ENCODE data around the gene ULK2.

ULK2 gene

GRCh38 chr17:19800571-19800970, 67.2 kb downstream of the ULK2 start:
- H3K27ac Mint-ChIP-seq, result no peak overlapping the region

DNA sequence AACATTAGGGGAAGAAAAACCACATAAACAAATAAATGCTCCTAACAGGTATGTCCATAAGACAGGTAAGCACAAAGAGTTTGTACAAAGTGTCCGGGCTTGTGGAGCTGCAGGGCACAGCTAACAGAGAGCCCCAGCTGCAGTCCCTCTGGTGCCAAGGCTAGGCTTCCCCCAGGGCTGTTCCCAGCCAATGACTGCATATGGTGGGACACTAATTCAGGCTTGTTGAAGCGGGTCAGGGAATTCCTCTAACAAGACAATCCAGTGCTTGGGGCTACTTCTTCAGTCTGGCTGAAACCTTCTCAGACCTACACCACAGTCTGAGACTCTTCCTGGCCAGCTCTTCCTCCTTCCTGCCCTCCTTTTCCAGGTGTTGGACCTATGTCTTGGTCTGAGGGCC, 67.9 kb downstream of the ULK2 start:
- H3K4me3 Mint-ChIP-seq, result no peak overlapping the region
- H3K27me3 Mint-ChIP-seq, result no peaks in the 10 kb centered on the region
- peaks cover 13% of the 10 kb centered on the region for H3K9me3 Mint-ChIP-seq
- no peak for DNase-seq
- peaks cover 9% of the 10 kb centered on the region for H3K4me1 Mint-ChIP-seq
- peaks cover 39% of the 10 kb centered on the region for H3K36me3 Mint-ChIP-seq
- H3K27ac Mint-ChIP-seq, result no peak overlapping the region
- CTCF ChIA-PET, result interaction anchor here (1.5 kb wide), 1 partner anchor 35 kb away, joined by 4 read pairs; no protein-coding TSS in a partner anchor

More at GRCh38 chr17:19800571-19800970, 67.2 kb downstream of the ULK2 start:
- CTCF ChIA-PET, result interaction anchor here (1.5 kb wide), 1 partner anchor 36 kb away, joined by 4 read pairs; no protein-coding TSS in a partner anchor
- DNase-seq, result no peak
- Mint-ChIP-seq H3K4me3 (no peak overlapping the region), H3K27me3 (no peaks in the 10 kb centered on the region), H3K9me3 (peaks cover 13% of the 10 kb centered on the region), H3K36me3 (peaks cover 37% of the 10 kb centered on the region), H3K4me1 (peaks cover 16% of the 10 kb centered on the region)

- no peak for DNase-seq
- peaks cover 23% of the 10 kb centered on the region for H3K9me3 Mint-ChIP-seq
- H3K4me3 Mint-ChIP-seq, result no peak overlapping the region
- peaks cover 9% of the 10 kb centered on the region for H3K4me1 Mint-ChIP-seq
- H3K27me3 Mint-ChIP-seq, result no peaks in the 10 kb centered on the region
- CTCF ChIA-PET, result no interaction called here
- H3K36me3 Mint-ChIP-seq, result peaks cover 66% of the 10 kb centered on the region
- no peak overlapping the region for H3K27ac Mint-ChIP-seq
Measured at GRCh38 chr17:19796457-19796856, 71.3 kb downstream of the ULK2 start.

- H3K36me3 Mint-ChIP-seq, result peaks cover 75% of the 10 kb centered on the region
- DNase-seq, result no peak
- H3K27ac Mint-ChIP-seq, result no peak overlapping the region
- peaks cover 3% of the 10 kb centered on the region for H3K4me1 Mint-ChIP-seq
- H3K4me3 Mint-ChIP-seq, result no peak overlapping the region
- H3K9me3 Mint-ChIP-seq, result peaks cover 21% of the 10 kb centered on the region
- no peaks in the 10 kb centered on the region for H3K27me3 Mint-ChIP-seq
- CTCF ChIA-PET, result no interaction called here
Measured at GRCh38 chr17:19791918-19792550, 75.7 kb downstream of the ULK2 start.

DNA sequence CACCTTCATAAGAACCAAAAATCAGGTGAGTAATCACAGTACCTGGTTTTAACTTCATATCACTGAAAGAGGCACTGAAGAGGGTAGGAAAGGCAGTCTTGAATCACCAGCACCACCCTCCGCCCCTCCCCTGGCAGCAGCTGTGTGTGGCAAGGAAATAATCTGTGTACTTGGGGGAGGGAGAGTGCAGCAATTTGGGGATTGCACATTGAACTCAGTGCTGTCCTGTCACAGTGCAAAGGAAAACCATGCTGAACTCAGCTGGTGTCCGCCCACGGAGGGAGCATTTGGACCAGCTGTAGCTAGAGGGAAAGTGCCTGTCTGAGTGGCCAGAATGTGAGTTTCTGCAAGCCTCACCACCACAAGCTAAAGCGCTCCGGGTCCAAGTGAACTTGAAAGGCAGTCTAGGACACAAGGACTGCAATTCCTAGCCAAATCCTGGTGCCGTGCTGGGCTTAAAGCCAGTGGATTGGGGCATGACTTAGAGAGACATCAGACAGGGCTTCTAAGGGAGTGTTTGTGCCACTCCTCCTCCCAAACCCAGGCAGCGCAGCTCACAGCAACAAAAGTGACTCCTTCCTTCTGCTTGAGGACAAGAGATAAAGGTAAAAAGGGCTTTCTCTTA, 79.9 kb downstream of the ULK2 start:
- Mint-ChIP-seq H3K36me3 (peaks cover 40% of the 10 kb centered on the region), H3K27me3 (no peaks in the 10 kb centered on the region), H3K4me3 (no peak overlapping the region), H3K27ac (no peak overlapping the region), H3K4me1 (peaks cover 3% of the 10 kb centered on the region), H3K9me3 (no peaks in the 10 kb centered on the region)
- DNase-seq, result no peak
- CTCF ChIA-PET, result no interaction called here

- Mint-ChIP-seq H3K4me3 (no peak overlapping the region), H3K9me3 (no peaks in the 10 kb centered on the region), H3K27me3 (no peaks in the 10 kb centered on the region), H3K36me3 (peaks cover 39% of the 10 kb centered on the region), H3K4me1 (peaks cover 3% of the 10 kb centered on the region), H3K27ac (no peak overlapping the region)
- CTCF ChIA-PET, result interaction anchor here (0.7 kb wide), 1 partner anchor 52 kb away, joined by 3 read pairs; no protein-coding TSS in a partner anchor
- no peak for DNase-seq
Measured at GRCh38 chr17:19785854-19786253, 81.9 kb downstream of the ULK2 start.

DNA sequence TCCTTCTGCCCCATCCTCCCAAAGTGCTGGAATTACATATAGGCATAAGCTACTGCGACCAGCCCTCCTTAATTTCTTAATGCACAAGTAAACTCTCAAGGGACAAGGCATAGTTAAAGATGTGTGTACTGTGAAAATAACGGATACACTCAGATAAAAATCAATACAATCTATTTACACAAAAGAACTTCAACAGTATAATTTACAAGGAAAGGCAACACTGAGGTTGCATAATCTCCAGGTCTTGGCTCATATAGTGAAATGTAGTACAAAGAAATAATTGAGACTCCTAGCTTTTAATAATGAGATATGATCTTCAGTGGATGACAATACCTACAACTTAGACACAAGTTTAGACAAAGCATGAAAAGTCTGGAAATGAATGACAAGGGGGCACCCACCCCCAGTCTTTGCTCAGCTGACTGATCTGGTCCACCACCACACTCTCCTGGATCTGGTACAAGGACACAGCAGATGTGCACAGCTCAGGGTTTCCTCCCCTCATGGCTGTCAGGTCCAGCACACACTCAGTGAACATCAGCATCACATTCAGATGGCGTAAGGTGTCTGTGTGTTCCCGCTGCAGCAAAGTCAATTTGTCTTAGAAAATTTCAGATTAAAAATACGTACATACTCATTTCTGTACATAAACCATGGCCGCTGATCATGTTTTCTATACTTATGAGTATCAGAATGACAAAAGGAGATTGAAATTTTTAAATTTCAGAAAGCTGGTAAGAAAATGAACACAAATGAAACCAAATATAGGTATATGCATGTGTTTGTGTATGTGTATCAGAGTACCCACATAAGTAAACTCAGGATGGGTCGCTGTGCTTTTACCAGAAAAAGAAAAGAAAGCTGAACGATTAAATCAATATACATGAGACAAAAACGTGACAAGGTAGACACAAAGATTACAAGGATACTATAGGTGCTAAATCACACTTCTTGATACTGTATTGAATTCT, 86.0 kb downstream of the ULK2 start:
- no peak for DNase-seq
- Mint-ChIP-seq H3K9me3 (no peaks in the 10 kb centered on the region), H3K36me3 (peaks cover 25% of the 10 kb centered on the region), H3K27ac (no peak overlapping the region), H3K27me3 (no peaks in the 10 kb centered on the region), H3K4me1 (no peaks in the 10 kb centered on the region), H3K4me3 (no peak overlapping the region)
- CTCF ChIA-PET, result interaction anchor here (1.6 kb wide), 1 partner anchor 15 kb away, joined by 4 read pairs; no protein-coding TSS in a partner anchor

DNA sequence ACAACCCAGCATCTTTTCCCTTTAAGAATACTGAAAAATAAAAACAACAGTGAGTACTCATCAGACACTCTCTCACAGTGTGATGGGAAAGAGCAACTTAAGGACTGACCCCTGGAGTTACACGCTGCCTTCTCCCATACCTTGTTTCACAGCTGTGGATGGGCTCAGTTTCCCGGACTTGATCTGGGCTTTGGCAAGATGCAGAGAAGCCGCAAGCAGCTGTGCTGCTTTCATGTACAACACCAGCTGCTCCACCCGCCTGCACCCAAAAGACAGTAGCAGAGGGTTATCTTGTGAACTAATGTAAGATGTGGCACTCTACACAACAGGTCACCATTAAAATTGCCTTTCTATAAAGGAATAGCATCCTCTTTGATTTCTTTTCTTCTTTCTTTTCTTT, 86.9 kb downstream of the ULK2 start:
- CTCF ChIA-PET, result no interaction called here
- no peak overlapping the region for H3K4me3 Mint-ChIP-seq
- no peak overlapping the region for H3K27ac Mint-ChIP-seq
- no peaks in the 10 kb centered on the region for H3K4me1 Mint-ChIP-seq
- no peaks in the 10 kb centered on the region for H3K27me3 Mint-ChIP-seq
- peaks cover 33% of the 10 kb centered on the region for H3K36me3 Mint-ChIP-seq
- H3K9me3 Mint-ChIP-seq, result no peaks in the 10 kb centered on the region
- DNase-seq, result no peak

- DNase-seq, result no peak
- peaks cover 55% of the 10 kb centered on the region for H3K4me1 Mint-ChIP-seq
- no peak overlapping the region for H3K4me3 Mint-ChIP-seq
- H3K27me3 Mint-ChIP-seq, result no peaks in the 10 kb centered on the region
- no peak overlapping the region for H3K27ac Mint-ChIP-seq
- CTCF ChIA-PET, result interaction anchor here (1.1 to 2.2 kb wide), 2 partner anchors 11 to 260 kb away, joined by 3 to 10 read pairs; no protein-coding TSS in a partner anchor
- peaks cover 34% of the 10 kb centered on the region for H3K36me3 Mint-ChIP-seq
- H3K9me3 Mint-ChIP-seq, result no peaks in the 10 kb centered on the region
Measured at GRCh38 chr17:19773534-19773933, 94.2 kb downstream of the ULK2 start.

- peak overlapping the region; percentile 90 for H3K27ac Mint-ChIP-seq
Measured at GRCh38 chr17:19771971-19772630, 95.6 kb downstream of the ULK2 start.

GRCh38 chr17:19770985-19771735, 96.6 kb downstream of the ULK2 start:
- H3K9me3 Mint-ChIP-seq, result no peaks in the 10 kb centered on the region
- H3K4me3 Mint-ChIP-seq, result peak overlapping the region; percentile 31
- H3K4me1 Mint-ChIP-seq, result peaks cover 74% of the 10 kb centered on the region
- peaks cover 19% of the 10 kb centered on the region for H3K36me3 Mint-ChIP-seq
- DNase-seq, result no peak
- CTCF ChIA-PET, result interaction anchor here (2.8 kb wide), 1 partner anchor 9 kb away, joined by 21 read pairs; no protein-coding TSS in a partner anchor
- no peaks in the 10 kb centered on the region for H3K27me3 Mint-ChIP-seq
- H3K27ac Mint-ChIP-seq, result peak overlapping the region; percentile 90

More at GRCh38 chr17:19771971-19772630, 95.6 kb downstream of the ULK2 start:
- H3K9me3 Mint-ChIP-seq, result no peaks in the 10 kb centered on the region
- peak overlapping the region; percentile 38 for H3K4me3 Mint-ChIP-seq
- H3K27me3 Mint-ChIP-seq, result no peaks in the 10 kb centered on the region
- CTCF ChIA-PET, result interaction anchor here (2.8 kb wide), 1 partner anchor 10 kb away, joined by 21 read pairs; no protein-coding TSS in a partner anchor
- H3K36me3 Mint-ChIP-seq, result peaks cover 27% of the 10 kb centered on the region
- H3K4me1 Mint-ChIP-seq, result peaks cover 67% of the 10 kb centered on the region
- peak; percentile 52 for DNase-seq

DNA sequence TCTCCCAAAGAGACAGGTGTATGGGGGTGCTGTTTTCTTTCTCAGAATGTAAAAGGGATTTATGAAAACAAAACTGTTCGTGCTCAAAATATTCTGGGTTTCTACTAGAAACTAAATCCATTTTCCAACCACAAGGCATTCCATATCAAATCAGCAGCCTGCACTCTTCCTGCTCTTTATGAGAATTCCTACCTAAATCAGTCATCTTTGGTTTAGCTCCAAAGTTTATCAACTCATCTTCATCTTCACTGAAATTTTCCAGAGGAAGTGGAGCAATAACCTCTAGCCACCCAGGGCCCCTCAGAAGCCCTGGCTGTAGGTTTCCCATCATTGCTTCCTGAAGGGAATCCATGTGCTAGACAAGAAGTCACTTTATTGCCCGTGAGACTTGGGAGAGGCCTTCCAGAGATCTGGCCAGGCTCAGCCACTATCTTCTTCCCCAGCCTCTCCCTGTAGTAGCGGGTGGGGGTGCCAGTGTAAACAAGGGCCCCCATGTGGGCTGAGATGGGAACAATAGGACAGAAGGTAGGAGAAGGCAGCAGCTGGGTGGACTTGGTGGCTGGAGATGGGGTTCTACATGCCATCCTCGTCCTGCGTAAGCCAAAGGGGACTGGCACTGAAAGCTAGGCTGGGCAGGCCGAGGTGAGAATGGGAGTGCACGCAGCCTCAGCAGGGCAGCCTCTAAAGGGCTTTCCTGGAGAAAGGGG, 97.6 kb downstream of the ULK2 start:
- CTCF ChIA-PET, result no interaction called here
- H3K36me3 Mint-ChIP-seq, result peaks cover 10% of the 10 kb centered on the region
- H3K4me3 Mint-ChIP-seq, result no peak overlapping the region
- H3K9me3 Mint-ChIP-seq, result no peaks in the 10 kb centered on the region
- no peaks in the 10 kb centered on the region for H3K27me3 Mint-ChIP-seq
- DNase-seq, result no peak
- H3K4me1 Mint-ChIP-seq, result peaks cover 71% of the 10 kb centered on the region
- H3K27ac Mint-ChIP-seq, result no peak overlapping the region
